GM23248 (cell line): ENCODE measurements around the gene LRBA.

Experiments used
- EZH2 ChIP-seq: fragments of 200-600 bp; sonication (generic); IDR thresholded peaks from 2 replicates; pipeline ENCODE4 v1.6.1; 2018; ENCODE audit warnings: antibody characterized with exemption, mild to moderate bottlenecking; ENCODE audit not compliant: insufficient read depth, poor library complexity, severe bottlenecking
- EZH2phosphoT487 ChIP-seq: fragments of 200-600 bp; sonication (generic); IDR thresholded peaks from 2 replicates; pipeline ENCODE4 v1.6.1; 2018; ENCODE audit warnings: antibody characterized with exemption, moderate library complexity, mild to moderate bottlenecking, low read depth; ENCODE audit not compliant: insufficient read depth

- TF ChIP-seq EZH2 (no peak), EZH2phosphoT487 (no peak)
These were observed 271.3 kb downstream of the LRBA start for GRCh38 chr4:150743564-150744342.
